ENCODE results near the gene PRUNE2. TPM values are rescaled to one million over a fixed set of nuclear protein-coding genes. Genes with fewer than 3 reads are reported as not detected.

PRUNE2 gene
- total and polyA plus RNA-seq, 2 of the 8 experiments (the other 6 are each of a cell fraction or from before 2014, with no cell fraction given), result 5.5 to 13.3 TPM

DNA sequence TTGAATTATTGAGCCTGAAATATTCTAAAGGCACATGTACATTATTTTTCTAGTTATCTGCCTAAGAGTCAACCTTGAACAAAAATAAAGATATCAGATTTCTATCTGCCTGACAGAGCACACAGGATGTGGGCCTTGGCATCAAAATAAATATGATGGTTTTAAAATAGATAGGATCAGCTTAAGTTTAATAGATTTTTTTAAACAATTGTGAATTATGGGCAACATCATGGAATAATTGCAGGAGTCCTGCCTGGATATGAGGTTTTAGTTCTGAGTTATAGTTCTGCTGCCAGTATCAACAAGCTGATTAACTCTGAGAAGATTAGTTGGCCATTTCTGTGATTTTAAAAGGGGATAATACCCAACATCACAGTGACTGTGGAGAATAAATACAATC lies 248.6 kb downstream of the PRUNE2 start:
- Histone ChIP-seq H3K27ac (ENCODE audit: low read depth, low read length) (no peak overlapping the region), H3K9me3 (ENCODE audit: insufficient read depth in 2 of 2, low read depth in 1 of 2, low read length in 1 of 2) (no peaks in the 10 kb centered on the region), H3K27me3 (replicated peaks in 1 of 4; ENCODE audit: control insufficient read depth in 3 of 4, extremely low read depth in 1 of 4, insufficient read depth in 3 of 4, low read length in 3 of 4) (no peaks in the 10 kb centered on the region), H4K91ac (replicated peaks; ENCODE audit: insufficient read length, low read length) (no peak overlapping the region), H3K4me1 (replicated peaks in 1 of 4; ENCODE audit: control insufficient read depth in 3 of 4, insufficient read depth in 4 of 4, low read length in 3 of 4) (no peaks in the 10 kb centered on the region), H3K14ac (ENCODE audit: insufficient read length) (no peak overlapping the region), H4K8ac (ENCODE audit: extremely low read depth, insufficient read depth, low read length) (no peak overlapping the region), H4K20me1 (replicated peaks in 1 of 2; ENCODE audit: control insufficient read depth in 1 of 2, insufficient read depth in 2 of 2, low read length in 2 of 2) (no peaks in the 10 kb centered on the region), H2AK5ac (ENCODE audit: low read depth, low read length) (no peak overlapping the region), H4K5ac (ENCODE audit: insufficient read length, low read depth, low read length) (no peak overlapping the region), H3K9ac (replicated peaks in 1 of 4; ENCODE audit: extremely low read depth in 1 of 4, low read depth in 3 of 4, low read length in 3 of 4) (no peak overlapping the region), H2BK12ac (ENCODE audit: low read depth, low read length) (no peak overlapping the region), H3K4ac (replicated peaks; ENCODE audit: insufficient read length, low read depth, low read length) (no peak overlapping the region), H3K79me1 (ENCODE audit: low read depth, low read length) (no peaks in the 10 kb centered on the region), H3K18ac (ENCODE audit: extremely low read depth, low read length) (no peak overlapping the region), H2AFZ (ENCODE audit: low read length) (no peak overlapping the region), H3K23me2 (ENCODE audit: low read depth, low read length) (no peaks in the 10 kb centered on the region), H3K23ac (ENCODE audit: insufficient read length) (no peak overlapping the region), H3K4me3 (ENCODE audit: extremely low read depth in 1 of 4, insufficient read depth in 2 of 4, low read depth in 3 of 4, low read length in 4 of 4) (no peak overlapping the region), H2BK20ac (ENCODE audit: low read length) (no peak overlapping the region), H2BK120ac (replicated peaks; ENCODE audit: low read depth, low read length) (no peak overlapping the region), H3K56ac (replicated peaks; ENCODE audit: insufficient read length, low read depth, low read length) (no peak overlapping the region), H3K36me3 (ENCODE audit: control insufficient read depth in 2 of 4, insufficient read depth in 4 of 4, low read length in 3 of 4) (no peaks in the 10 kb centered on the region), H2BK5ac (ENCODE audit: low read depth, low read length) (no peak overlapping the region), H2BK15ac (ENCODE audit: low read length) (no peak overlapping the region), H3K4me2 (ENCODE audit: insufficient read depth in 1 of 2, low read depth in 2 of 2, low read length in 2 of 2) (no peak overlapping the region), H3K79me2 (ENCODE audit: control insufficient read depth in 1 of 2, insufficient read depth in 2 of 2, low read length in 2 of 2) (no peaks in the 10 kb centered on the region)
- no peak for TF ChIP-seq YY1 (IDR thresholded peaks at IDR 0.05; ENCODE audit: low read depth, low read length)
- TF ChIP-seq, protein P1, sequence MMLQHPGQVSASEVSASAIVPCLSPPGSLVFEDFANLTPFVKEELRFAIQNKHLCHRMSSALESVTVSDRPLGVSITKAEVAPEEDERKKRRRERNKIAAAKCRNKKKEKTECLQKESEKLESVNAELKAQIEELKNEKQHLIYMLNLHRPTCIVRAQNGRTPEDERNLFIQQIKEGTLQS (IDR thresholded peaks at IDR 0.05; ENCODE audit: insufficient read depth, low read depth, low read length), result no peak
- TF ChIP-seq, protein P2, sequence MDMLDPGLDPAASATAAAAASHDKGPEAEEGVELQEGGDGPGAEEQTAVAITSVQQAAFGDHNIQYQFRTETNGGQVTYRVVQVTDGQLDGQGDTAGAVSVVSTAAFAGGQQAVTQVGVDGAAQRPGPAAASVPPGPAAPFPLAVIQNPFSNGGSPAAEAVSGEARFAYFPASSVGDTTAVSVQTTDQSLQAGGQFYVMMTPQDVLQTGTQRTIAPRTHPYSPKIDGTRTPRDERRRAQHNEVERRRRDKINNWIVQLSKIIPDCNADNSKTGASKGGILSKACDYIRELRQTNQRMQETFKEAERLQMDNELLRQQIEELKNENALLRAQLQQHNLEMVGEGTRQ (IDR thresholded peaks at IDR 0.05; ENCODE audit: low read length), result no peak
- no peak for TF ChIP-seq RXRA (IDR thresholded peaks at IDR 0.05; ENCODE audit: insufficient read depth, low read depth, low read length)
- no peak for TF ChIP-seq SP2 (IDR thresholded peaks at IDR 0.05; ENCODE audit: low read length)
- TF ChIP-seq, protein P3, sequence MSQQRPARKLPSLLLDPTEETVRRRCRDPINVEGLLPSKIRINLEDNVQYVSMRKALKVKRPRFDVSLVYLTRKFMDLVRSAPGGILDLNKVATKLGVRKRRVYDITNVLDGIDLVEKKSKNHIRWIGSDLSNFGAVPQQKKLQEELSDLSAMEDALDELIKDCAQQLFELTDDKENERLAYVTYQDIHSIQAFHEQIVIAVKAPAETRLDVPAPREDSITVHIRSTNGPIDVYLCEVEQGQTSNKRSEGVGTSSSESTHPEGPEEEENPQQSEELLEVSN (IDR thresholded peaks at IDR 0.05), result no peak
- no peak for TF ChIP-seq SIX5 (IDR thresholded peaks at IDR 0.05; ENCODE audit: low read depth, low read length)
- POLR2A ChIA-PET (ENCODE audit: partially characterized antibody), result no interaction called here
- no peak for FAIRE-seq
- no peak for DNase-seq (ENCODE audit: low read depth in 1 of 2, low spot score in 2 of 2)
- CTCF ChIA-PET (ENCODE audit: partially characterized antibody), result interaction anchor here (1.1 to 5.9 kb wide), 5 partner anchors 11 to 253 kb away, joined by 3 to 49 read pairs (median 6); no protein-coding TSS in a partner anchor

All from H1 (cell line).